Spleen (tissue), 7 donors: ENCODE data around the gene CHCHD1.

Source experiments
- POLR2AphosphoS5 ChIP-seq, 3 donors: sonication (generic); formaldehyde crosslinking; IDR thresholded peaks; one replicate each; pipeline ENCODE4 v1.5.1; 2017; ENCODE audit warnings: antibody characterized with exemption in 3 of 3
- TF ChIP-seq, protein P1 (sequence below), 11 experiments: fragments of 200-600 bp in 7 of 11; fragments of 450-650 bp in 4 of 11; sonication (generic) in 4 of 11; IDR thresholded peaks in 8 of 11; conservative IDR thresholded peaks in 3 of 11; 1 replicate in 7 of 11; 2 replicates in 4 of 11; pipeline versions ENCODE4 v1.4.0 to v1.8.0; 2016 to 2021; ENCODE audit warnings: antibody characterized with exemption in 11 of 11, inconsistent platforms in 4 of 11, mild to moderate bottlenecking in 1 of 11
- donor health status: DM: no; HTN: no; CAD: no; lungs with moderate emphysema.
- donor health status: DM: no; HTN: no; CAD: no.
- donor health status: DM: no; HTN: no; CAD: no.

GRCh38 chr10:73743905-73744663 is 37.8 kb upstream of the CHCHD1 start, which contains the start of gene SEC24C:
- TF ChIP-seq, protein P1, sequence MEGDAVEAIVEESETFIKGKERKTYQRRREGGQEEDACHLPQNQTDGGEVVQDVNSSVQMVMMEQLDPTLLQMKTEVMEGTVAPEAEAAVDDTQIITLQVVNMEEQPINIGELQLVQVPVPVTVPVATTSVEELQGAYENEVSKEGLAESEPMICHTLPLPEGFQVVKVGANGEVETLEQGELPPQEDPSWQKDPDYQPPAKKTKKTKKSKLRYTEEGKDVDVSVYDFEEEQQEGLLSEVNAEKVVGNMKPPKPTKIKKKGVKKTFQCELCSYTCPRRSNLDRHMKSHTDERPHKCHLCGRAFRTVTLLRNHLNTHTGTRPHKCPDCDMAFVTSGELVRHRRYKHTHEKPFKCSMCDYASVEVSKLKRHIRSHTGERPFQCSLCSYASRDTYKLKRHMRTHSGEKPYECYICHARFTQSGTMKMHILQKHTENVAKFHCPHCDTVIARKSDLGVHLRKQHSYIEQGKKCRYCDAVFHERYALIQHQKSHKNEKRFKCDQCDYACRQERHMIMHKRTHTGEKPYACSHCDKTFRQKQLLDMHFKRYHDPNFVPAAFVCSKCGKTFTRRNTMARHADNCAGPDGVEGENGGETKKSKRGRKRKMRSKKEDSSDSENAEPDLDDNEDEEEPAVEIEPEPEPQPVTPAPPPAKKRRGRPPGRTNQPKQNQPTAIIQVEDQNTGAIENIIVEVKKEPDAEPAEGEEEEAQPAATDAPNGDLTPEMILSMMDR (IDR thresholded peaks at IDR 0.05 in 8 of 11, conservative IDR thresholded peaks at IDR 0.05 in 3 of 11), result peak in 3 of 11 experiments; percentile 6 to 30 (median 16)
- peak; percentile 94 for TF ChIP-seq POLR2AphosphoS5 (IDR thresholded peaks at IDR 0.05)
